A549 (cell line): ENCODE data around the gene NADK2.

Experiments
- HEYL ChIP-seq: fragments of 250-450 bp; sonication (Bioruptor Pico); IDR thresholded peaks from 2 replicates; pipeline ENCODE4 v1.8.0; 2021; ENCODE audit warnings: mild to moderate bottlenecking, moderate library complexity
- JUNB ChIP-seq: fragments of >200 bp; sonication (Bioruptor Twin); formaldehyde crosslinking; IDR thresholded peaks from 2 replicates; pipeline ENCODE4 v1.6.1; 2016
- PHF8 ChIP-seq: fragments of 200-600 bp; sonication (generic); IDR thresholded peaks from 2 replicates; pipeline ENCODE4 v1.6.1; 2016; ENCODE audit warnings: low read depth, mild to moderate bottlenecking, antibody characterized with exemption, moderate library complexity, borderline replicate concordance
- POLR2A ChIP-seq: IDR thresholded peaks from 2 replicates; pipeline ENCODE4 v1.6.1; 2012; ENCODE audit warnings: mild to moderate bottlenecking, low read length
- RAD21 ChIP-seq, 2 experiments: fragments of >200 bp in 1 of 2; sonication (Bioruptor Twin) in 1 of 2; formaldehyde crosslinking in 1 of 2; IDR thresholded peaks in 1 of 2; conservative IDR thresholded peaks in 1 of 2; 2 replicates in 1 of 2; 3 replicates in 1 of 2; pipeline ENCODE4 v1.6.1; 2012 to 2018; ENCODE audit warnings: inconsistent platforms in 1 of 2
- TF ChIP-seq, protein P1 (sequence below): fragments of 150-350 bp; IDR thresholded peaks from 2 replicates; pipeline ENCODE4 v1.6.1; 2014; ENCODE audit warnings: low read depth, mild to moderate bottlenecking, low read length

DNA sequence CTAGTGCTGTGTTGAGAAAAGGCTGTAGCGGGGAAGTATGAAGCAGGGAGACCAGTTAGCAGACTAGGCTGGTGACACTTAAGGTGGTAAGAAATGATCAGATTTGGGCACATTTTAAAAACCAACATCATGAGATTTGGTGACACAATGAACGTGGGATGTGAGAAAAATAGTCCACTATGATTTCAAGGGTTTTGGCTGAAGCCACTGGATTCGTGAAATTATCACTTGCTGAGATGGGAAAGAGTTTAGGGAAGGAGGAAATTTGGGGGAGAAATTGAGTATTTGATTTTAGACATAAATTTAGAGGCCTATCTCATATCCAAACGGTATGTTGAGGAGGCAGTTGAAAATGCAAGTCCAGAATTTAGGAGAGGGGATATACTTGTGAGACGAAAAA is 66.7 kb downstream of the NADK2 start:
- TF ChIP-seq PHF8 = no peak
- TF ChIP-seq JUNB = no peak
- TF ChIP-seq, protein P1, sequence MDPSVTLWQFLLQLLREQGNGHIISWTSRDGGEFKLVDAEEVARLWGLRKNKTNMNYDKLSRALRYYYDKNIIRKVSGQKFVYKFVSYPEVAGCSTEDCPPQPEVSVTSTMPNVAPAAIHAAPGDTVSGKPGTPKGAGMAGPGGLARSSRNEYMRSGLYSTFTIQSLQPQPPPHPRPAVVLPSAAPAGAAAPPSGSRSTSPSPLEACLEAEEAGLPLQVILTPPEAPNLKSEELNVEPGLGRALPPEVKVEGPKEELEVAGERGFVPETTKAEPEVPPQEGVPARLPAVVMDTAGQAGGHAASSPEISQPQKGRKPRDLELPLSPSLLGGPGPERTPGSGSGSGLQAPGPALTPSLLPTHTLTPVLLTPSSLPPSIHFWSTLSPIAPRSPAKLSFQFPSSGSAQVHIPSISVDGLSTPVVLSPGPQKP = no peak
- TF ChIP-seq POLR2A = no peak
- no peak for TF ChIP-seq RAD21 (conservative IDR thresholded peaks at IDR 0.05 in 1 of 2, IDR thresholded peaks at IDR 0.05 in 1 of 2)
- no peak for TF ChIP-seq HEYL
